ENCODE measurements around the gene PTGR1.
A peak's percentile ranks its signal among the peaks of the same experiment; 100 is the strongest.
"Not testable (repeated sequence)": the region's sequence is repeated elsewhere in the genome, so short reads cannot be mapped to it uniquely, and the experiment has no call there.

Gene PTGR1

DNA sequence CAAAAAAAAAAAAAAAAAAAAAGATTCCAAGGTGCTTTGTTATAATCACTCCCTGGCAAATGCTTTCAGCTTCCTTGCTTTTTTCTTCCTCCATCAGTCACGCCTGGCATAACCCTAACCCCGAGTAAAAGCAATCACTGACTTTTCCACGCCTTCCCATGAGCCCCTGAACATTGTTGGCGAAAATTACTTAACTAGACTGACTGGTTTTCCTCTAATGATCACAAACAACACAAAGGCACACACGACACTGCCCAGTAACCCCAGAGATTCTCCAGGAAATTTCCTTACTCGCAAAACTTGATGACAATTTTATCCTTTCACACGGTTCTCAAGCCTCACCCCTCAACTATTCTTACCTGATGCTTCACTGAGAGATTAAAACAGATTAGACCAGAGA, 11.4 kb upstream of the PTGR1 start:
- DNase-seq, result no peak

DNA sequence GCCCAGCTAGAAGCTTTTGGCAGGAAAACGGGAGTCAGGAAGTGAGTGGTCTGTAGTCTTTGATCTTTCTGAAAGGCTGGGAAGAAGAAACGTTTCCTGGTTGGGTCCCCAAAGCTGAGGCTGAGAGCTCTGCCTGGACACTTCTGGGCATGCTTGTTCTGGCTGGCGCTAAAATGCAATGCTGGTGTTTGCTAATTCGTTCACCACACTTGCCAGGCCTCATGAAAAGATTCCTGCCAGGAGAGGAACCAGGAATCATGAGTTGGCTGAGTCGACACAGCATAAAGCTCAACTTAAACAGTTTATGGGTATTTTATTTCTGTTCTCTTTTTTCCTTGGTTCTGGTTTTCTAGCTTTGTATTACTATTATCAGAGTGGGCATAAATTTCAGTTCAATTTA, 10.7 kb upstream of the PTGR1 start:
- DNase-seq, result no peak

- no peak for DNase-seq
Observed at GRCh38 chr9:111605041-111605559, 5.7 kb upstream of the PTGR1 start.

- no peak for DNase-seq
Observed at GRCh38 chr9:111604054-111604615, 4.7 kb upstream of the PTGR1 start.

DNA sequence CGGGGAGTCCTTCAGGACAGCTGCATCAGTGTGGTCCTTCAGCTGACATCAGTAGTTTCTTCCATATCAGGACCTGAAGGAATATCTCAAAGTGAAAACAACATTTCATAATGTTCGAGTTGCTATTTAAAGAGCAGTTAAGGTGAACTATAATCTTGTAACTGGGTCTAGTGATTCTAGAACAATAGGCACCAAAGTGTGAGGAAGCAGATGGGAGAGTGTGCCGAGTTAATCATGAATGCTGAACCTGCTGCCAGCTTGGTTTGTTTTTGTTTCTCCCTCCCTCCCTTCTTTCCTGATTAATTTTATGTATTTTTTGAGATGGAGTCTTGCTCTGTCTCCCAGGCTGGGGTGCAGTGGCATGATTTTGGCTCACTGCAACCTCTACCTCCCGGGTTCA, 3.6 kb upstream of the PTGR1 start:
- no peak for DNase-seq

- DNase-seq, result peak; percentile 28
Observed at GRCh38 chr9:111601237-111602018, 2.0 kb upstream of the PTGR1 start.

- DNase-seq, result no peak
Observed at GRCh38 chr9:111599955-111600343, 502 bp upstream of the PTGR1 start.

- DNase-seq, result peak; percentile 35
Observed at GRCh38 chr9:111598733-111599091, 735 bp downstream of the PTGR1 start.

- DNase-seq, result peak; percentile 54
Observed at GRCh38 chr9:111597852-111598732, 1.4 kb downstream of the PTGR1 start.

DNA sequence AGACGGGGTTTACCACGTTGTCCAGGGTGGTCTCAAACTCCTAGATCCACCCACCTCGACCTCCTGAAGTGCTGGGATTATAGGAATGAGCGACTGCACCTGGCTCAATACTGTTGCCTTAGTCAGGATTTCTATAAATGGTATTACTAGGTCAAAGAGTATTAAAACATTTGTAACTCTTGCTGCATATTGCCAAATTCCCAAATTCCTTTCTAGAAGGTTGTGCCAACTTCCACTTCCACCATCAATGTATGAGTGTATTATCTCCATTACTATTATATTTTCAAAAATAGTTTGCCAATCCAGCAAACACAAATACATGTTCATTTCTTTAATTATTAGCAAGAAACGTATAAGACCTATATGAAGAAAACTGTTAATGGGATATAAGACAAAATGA, 10.6 kb downstream of the PTGR1 start:
- DNase-seq, result no peak

GRCh38 chr9:111586378-111586777, 13.1 kb downstream of the PTGR1 start:
- no peak for DNase-seq

- peak; percentile 10 for DNase-seq
Observed at GRCh38 chr9:111582888-111583287, 16.6 kb downstream of the PTGR1 start.

DNA sequence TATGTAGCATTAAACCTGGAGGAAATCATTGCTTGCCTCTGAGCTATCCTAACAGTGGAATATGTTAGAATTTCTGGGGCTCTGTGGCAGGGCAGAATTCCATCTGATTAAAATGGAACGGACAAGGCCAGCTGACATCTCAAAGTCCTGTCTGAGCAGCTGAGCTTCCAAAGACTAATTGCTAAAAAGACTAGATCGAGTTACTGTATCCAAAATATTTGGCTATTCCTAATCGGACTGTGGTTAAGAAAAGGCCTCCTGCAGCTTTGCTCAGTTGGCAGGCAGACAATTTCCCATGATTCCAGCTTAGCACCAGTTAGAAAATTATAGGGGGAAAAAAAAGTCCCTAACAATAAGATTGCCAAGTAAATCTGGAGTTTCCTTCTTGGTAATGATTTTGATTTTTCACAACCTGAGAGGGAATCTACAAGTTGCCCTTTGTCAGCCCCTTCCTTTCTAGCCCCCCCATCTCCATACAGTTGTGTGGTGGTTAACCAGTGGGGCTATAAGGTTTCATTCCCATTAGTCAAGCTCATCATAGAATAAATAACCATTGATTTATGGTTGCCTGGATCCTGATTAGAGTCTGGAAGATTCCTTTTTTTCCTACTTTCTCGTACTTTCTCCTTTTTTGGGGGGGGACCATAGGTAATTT, 26.4 kb downstream of the PTGR1 start:
- peak; percentile 86 for DNase-seq

- not testable (repeated sequence) for DNase-seq
Observed at GRCh38 chr9:111568127-111568526, 31.3 kb downstream of the PTGR1 start.

DNA sequence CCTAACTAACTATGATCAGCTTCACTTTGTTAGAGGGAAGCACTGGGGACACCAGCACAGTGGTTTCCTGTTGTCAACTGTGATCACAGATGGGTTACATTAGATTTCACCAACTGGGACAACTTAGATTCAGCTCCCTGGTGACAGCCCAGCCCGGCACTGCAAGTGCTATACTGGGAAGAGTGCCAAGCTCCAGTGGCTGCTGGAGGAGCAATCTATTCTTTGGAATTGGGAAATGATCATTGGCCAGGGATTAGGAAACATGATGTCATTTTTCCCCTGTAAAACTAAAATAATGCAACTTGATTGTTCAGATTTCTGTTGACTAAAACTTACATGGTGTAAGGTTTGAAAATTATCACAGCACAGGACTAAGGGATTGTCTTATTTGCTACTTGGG, 33.2 kb downstream of the PTGR1 start:
- peak; percentile 10 for DNase-seq

DNA sequence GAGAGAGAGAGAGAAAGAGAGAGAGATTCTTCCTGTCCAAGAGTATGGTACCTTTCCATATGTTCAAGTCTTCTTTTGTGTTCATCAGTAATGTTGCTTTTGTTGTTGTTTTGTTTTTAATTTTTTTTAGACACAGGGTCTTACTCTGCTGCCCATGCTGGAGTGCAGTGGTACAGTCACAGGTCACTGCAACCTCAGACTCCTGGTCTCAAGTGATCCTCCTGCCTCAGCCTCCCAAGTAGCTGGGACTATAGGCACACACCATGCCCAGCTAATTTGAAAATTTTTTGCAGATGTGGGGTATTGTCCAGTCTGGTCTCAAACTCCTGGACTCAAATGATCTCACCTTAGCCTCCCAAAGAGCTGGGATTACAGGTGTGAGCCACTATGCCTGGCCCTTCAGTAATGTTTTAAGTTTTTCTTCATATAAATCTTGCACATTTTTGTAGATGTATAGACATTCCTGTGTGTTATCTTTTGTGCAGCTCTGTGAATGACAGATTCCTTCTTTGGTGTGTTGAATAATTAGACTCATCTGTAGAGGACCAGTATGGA, 38.2 kb downstream of the PTGR1 start:
- DNase-seq, result no peak

- DNase-seq, result peak; percentile 20
Observed at GRCh38 chr9:111559000-111559610, 40.3 kb downstream of the PTGR1 start.

GRCh38 chr9:111555425-111555824, 44.0 kb downstream of the PTGR1 start:
- not testable (repeated sequence) for DNase-seq

DNA sequence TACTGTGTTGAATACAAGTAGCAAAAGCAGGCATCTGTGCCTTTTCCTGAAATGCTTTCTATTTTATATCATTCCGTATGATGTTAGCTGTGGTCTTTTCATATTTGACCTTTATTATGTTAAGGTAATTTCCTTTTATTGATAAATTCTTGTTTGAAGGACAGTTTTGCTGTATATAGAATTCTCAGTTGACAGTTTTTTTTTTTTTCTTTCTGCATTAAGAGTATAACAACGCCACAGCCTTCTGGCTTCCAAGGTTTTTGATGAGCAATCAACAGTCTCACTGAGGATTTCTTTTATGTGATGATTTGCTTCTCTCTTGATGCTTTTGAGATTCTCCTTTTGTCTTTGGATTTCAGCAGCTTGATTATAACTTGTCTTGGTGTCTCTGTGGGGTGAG, 50.8 kb downstream of the PTGR1 start:
- DNase-seq, result no peak

DNA sequence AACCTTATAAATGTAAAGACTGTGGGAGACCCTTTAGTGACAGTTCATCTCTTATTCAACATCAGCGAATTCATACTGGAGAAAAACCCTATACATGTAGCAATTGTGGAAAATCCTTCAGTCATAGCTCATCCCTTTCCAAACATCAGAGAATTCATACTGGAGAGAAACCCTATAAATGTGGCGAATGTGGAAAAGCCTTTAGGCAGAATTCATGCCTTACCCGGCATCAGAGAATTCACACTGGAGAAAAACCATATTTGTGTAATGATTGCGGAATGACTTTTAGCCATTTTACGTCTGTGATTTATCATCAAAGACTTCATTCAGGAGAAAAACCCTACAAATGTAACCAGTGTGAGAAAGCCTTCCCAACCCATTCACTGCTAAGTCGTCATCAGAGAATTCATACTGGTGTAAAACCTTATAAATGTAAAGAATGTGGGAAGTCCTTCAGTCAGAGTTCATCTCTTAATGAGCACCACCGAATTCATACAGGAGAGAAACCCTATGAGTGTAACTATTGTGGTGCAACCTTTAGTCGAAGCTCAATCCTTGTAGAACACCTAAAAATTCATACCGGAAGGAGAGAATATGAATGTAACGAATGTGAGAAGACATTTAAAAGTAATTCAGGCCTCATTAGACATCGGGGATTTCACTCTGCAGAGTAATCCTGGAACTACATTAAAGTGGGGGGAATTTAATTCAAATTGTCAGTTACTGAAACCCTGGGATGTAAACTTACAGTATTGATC, 56.8 kb downstream of the PTGR1 start:
- no peak for DNase-seq

GRCh38 chr9:111533099-111533790, 66.2 kb downstream of the PTGR1 start:
- DNase-seq, result no peak
